Measurements from ENCODE around the gene LMX1B.

The LMX1B gene

DNA sequence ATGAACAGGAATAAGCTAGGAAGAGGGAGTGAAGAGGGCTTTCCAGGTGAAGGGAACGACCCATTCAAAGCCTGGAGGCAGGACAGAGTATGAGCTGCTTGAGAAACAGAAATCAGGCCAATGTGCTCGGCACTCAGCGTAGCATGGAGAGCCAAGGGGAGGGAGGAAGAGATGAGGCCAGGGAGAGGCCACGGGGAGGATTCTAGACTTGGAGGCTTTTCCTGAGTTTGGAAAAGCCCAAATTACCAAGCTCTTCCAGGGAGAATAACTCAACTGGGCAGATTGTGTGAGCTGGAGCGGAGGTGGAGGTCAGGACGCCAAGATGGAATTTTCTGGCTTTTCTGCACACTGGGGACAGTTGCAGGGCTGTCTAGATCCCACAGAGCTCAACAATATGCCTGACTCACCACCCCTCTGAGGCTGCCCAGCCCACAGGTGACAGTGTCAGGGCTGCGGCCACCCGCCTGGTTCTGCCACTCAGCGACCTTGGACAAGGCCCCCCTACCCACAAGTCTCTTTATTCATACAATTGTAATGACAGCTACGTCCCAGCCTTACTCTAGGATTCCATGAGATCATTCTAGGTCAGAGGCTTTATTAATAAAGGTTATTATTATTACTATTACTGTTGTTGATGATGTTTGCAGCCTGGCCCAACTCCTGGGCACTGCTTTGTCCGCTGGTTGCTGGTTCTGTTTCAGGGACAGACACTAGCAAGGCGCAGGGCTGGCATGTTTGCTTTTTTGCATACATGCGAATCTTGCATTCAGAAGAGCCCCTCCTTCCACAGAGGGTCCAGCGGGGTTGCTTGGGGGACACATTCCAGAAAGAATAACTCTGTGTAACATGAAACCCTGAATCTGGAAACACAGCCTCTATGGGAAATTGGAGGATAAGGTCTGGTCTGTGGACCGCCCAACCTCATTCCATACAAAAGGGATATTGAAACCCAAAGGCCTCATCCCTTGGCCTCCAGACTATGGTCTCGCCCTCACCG, 9.4 kb upstream of the LMX1B start:
- DNase-seq (ENCODE audit: low spot score): no peak

GRCh38 chr9:126605792-126606482, 7.8 kb upstream of the LMX1B start:
- DNase-seq (ENCODE audit: low spot score): no peak

DNA sequence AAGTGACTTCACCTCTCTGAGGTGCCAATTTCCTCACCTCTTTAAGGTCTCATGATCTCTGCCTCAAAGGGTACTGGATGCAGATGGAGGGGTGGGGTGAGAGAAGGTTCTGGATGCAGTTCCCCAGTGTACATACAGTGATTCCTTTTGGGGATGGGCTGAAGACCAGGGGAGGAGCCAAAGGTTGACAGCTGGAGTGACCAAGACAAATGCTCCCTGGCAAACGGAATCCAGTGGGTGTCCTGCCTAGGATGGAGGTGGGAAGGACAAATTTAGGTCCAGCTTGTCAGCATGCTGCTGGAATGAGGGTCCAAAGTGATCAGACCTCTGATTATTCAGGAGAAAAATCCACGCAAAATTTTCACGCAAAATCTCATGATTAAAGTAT, 7.3 kb upstream of the LMX1B start:
- DNase-seq (ENCODE audit: low spot score): no peak

DNA sequence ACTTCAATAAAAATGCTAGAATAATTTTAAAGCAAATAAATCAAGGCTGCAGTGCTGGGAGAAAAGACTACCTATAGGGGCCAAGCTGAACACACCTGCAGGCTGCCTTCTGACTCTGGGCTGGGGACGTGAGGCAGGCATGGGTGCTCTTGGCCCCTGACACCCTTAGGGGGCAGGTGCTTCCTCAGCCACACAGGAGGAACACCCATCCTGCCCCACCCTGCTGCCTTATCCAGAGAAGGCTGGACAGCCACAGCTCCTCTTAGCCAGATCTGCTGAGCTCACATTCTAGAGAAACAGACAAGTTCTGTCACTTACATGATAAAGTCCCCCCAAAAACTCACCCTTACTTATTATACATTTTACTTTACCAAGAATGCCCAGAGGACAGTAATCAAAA, 6.6 kb upstream of the LMX1B start:
- DNase-seq (ENCODE audit: low spot score): no peak

- DNase-seq (ENCODE audit: low spot score): no peak
Observed at GRCh38 chr9:126607731-126608130, 6.0 kb upstream of the LMX1B start.

DNA sequence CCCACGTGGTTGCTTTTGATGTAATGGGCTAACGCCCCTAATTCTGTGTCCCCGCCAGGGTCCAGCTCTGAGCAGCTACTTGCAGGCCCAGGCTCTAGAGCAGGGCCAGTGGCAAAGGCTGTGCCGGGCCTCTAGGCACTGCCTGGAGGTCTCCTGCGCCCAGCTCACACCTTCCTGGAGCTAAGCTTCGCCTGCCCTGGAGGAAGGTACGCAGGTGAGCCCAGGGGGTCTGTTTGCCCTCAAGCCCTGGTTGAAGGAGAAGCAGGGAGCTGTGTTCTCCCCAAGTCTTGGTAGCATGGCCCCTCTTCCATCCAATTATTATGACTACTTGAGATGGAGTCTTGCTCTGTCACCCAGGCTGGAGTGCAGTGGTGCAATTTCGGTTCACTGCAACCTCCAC, 5.2 kb upstream of the LMX1B start:
- no peak for DNase-seq (ENCODE audit: low spot score)

DNA sequence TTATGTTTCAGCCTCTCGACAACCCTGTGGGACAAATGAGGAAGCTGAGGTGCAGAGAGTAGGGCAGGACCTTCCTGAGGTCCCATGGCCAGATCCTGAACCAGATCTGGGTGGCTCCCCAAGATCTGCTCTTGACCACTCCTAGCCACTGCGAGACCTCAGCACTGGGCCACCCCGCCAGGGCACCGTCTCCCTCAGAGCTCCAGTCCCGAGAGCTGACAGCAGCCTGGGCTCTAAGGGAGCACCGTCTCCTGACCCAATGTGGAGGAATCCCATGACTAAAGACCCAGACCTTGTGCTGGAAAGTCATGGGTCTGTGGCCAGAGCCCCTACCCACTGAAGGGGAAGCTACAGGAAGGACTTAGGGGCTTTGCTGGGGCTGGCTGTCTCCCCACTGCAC, 4.5 kb upstream of the LMX1B start:
- DNase-seq (ENCODE audit: low spot score): no peak

DNA sequence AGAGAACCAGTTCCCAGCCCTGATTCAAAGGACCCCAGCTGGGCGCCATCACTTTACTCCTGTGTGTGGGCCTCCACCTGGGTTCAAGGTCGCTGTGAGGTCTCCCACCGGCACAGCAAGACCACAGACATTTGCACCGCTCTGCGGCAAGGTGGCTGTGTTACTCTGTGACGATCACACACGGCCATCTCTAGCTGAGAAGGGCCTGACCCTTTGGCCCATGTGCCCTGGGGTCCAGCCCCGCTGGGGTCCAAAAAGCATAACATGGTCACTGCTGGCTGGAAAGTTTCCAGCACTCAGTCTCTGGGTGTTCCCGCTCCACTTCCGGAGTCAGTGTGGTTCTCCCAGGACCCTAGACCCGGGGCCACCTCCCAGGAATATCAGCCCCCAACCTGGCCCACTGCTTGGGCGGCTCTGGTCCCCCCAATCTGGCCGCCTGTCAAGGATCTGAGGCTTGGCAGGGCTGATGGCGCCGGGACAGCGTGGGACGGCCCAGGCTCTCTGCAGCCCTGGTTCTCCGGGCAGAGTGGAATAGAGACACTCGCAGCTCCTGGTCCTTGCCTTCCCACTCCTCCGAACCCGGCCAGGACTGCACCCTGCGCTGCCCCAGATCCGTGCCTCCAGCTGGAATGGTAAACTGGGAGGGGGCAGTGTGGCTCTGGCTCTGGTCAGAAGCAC, 3.9 kb upstream of the LMX1B start:
- no peak for DNase-seq (ENCODE audit: low spot score)

DNA sequence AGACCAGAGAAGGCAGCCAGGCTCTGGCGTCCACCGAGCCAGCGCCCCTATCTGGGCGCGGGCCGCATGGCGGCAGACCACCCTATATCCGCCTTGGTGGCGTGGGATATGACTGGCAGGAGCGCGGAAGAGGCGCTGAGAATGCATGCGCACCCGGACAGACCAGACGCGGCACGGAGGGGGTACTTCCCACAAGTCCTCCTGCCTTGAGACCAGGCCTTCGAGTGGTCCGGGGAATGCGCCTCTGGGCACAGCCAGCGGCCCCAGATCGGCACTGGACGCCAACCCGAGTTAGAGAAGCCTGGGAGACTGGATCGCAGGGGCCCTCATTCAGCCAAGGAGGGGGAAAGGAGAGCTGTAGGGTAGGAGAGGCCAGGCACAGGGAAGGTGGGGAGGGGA, 2.5 kb upstream of the LMX1B start:
- DNase-seq (ENCODE audit: low spot score): no peak

GRCh38 chr9:126611592-126612325, 2.0 kb upstream of the LMX1B start:
- peak; percentile 97 for DNase-seq (ENCODE audit: low spot score)

DNA sequence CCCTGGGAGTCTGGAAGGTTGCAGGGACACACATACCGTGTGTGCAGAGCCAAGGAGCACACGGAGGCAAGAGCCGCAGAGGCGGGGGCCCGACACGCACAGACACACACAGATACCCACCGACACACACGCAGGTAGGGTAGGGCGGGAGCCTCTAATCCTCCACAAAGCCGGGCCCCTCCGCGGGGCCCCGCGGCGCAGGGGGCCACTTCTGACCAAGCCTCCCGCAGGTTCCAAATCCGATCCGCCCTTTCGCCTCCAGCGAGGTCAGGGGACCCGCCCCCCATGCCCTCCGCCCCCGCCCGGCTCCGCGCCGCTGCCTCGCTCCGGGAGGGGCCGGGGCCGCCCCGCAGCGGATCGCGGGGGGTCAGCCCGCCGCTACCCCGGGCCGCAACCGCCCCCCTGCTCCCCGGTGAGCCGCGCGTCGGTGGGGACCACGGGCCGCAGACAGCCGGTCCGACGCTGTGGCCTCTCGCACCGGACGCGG, 1.4 kb upstream of the LMX1B start:
- DNase-seq (ENCODE audit: low spot score): peak; percentile 72

DNA sequence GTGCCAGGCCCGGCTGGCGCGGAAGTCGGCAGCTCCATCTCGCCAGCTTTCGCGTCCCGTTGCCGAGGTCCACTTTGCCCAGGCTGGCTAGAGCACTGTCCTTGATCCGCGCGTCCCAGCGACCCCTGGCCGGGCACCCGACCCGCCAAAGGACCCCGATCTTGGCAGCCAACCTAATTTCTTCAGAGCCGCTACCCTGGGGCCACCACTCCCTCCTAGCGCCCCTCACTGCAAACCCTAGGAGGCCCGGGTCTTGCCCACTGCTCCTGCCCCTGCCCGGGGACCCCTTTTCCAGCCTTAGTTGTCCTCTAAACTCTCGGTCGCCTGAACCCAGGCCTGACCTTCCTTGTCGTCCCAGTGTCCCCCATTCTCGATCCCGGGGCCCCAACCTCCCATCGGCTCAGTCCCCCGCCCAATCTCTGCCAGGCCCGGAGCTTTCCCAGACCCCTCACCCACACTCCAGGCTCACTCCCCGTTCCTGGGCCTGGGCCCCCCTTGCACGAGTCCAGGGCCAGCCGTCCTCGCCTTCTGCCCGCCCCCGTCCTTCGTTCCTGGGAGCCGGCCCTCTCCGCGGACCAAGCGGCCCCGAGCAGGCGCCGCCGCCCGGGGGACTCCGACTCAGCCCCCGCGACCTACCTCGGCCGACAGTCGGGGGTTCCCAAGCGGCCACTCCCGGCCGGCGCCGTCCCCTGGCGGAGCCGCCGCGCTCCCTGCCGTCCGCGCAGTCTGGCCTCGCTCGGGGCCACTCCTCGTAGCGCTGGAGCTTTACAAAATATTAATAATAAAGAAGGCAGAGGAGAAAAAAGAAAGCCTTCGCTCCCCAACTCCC, 701 bp upstream of the LMX1B start:
- DNase-seq (ENCODE audit: low spot score): peak; percentile 61

GRCh38 chr9:126614088-126614454, 343 bp downstream of the LMX1B start:
- no peak for DNase-seq (ENCODE audit: low spot score)

GRCh38 chr9:126614455-126615244, 922 bp downstream of the LMX1B start:
- peak; percentile 59 for DNase-seq (ENCODE audit: low spot score)

DNA sequence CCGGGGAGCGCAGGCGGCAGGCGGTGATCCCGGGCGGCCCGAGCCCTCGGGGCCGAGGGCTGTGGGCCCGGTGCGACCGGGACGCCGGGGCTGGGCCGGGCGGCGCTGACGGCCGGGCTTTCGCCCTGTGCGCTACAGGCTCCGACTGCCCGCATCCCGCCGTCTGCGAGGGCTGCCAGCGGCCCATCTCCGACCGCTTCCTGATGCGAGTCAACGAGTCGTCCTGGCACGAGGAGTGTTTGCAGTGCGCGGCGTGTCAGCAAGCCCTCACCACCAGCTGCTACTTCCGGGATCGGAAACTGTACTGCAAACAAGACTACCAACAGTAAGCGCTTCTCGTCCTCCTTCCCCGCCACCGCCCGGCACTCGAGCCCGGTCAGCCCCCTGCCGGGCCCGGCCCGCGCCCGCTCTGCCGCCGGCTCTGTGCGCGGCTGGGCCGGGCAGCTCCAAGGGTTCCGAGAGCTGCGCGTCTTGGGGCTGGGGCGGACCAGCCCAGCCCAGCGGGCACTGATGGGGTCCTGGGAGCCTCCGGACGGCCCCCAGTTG, 1.6 kb downstream of the LMX1B start:
- DNase-seq (ENCODE audit: low spot score): peak; percentile 69

- no peak for DNase-seq (ENCODE audit: low spot score)
Observed at GRCh38 chr9:126615791-126616447, 2.2 kb downstream of the LMX1B start.

- no peak for DNase-seq (ENCODE audit: low spot score)
Observed at GRCh38 chr9:126616521-126616976, 2.8 kb downstream of the LMX1B start.

DNA sequence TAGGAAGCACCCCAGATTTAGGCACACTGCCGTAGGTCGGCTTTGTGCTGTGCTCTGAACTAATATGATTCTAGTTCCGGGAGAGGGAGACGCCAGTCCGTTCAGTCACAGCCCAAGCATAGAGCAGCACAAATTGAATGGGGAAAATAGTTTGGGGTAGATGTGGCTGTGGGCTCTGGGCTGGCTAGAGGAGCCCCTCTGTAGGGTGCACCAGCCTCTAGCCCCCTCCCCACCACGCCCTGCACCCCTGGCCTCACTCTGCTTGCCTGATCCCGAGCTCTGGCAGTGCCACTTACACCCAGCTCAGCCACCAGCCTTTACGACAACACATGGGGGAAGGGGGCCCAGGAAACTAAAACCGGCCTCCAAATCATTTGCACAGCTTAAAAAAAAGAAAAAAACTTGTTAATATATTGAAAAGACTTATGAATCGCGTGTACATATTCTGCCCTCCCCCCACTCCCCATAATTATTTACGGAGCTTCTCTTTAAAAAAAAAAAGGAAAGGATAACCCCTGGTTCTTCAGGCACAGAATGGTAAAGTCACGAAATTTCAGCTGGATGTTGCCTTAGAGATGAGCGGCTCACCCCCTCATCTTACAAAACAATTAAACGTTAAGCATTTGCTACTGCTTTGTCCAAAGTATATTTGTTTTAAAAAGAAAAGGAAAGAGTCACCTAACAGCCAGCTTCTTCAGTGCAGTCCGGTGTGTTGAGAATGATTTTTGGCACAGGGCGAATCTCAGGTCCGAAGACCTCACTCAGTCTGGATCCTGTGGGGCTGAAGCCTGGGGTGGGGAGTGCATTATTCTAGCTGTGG, 3.5 kb downstream of the LMX1B start:
- DNase-seq (ENCODE audit: low spot score): no peak

Data from HuH-7.5 (cell line).